HepG2 (cell line): ENCODE results near the gene ADGRF5. TPM values are rescaled to one million over a fixed set of nuclear protein-coding genes. Genes with fewer than 3 reads are reported as not detected.

Experiments
- ATAC-seq: fragments of 200-7000 bp; cut with Tn5 transposase; 3 replicates; pipeline ENCODE4 v1.9.1; 2020; ENCODE audit warnings: mild to moderate bottlenecking, moderate library complexity
- BruUV-seq: library from RNA; stranded (reverse); fragments of 400-500 nt; replicated peaks from 2 replicates; lab custom pipeline; 2021; lab: Mats Ljungman, UMichigan
- CTCF ChIA-PET: fragments of 300-600 bp; formaldehyde crosslinking; extraction: SDS; loops from one replicate; lab custom pipeline; 2021; ENCODE audit warnings: low total read pairs, inconsistent platforms, low intra/inter-chr PET ratio; lab: Yijun Ruan, JAX
- POLR2A ChIA-PET: fragments of 350-600 bp; sonication (Branson Sonifier 250); formaldehyde crosslinking; loops from one replicate; lab custom pipeline; 2020; ENCODE audit warnings: antibody characterized with exemption, inconsistent platforms; lab: Yijun Ruan, JAX
- DNase-seq: peaks from one replicate; pipeline ENCODE4 v3.0.0-alpha.2; 2015; ENCODE audit warnings: low spot score
- FAIRE-seq: peaks from 3 replicates; lab custom pipeline; 2011; peaks lifted over from hg19 to GRCh38; lab: Jason Lieb, UNC
- H2AFZ ChIP-seq: one replicate; pipeline ENCODE4 v1.6.1; 2011; ENCODE audit warnings: low read length, inconsistent platforms
- H3K27ac ChIP-seq: fragments of 300-600 bp; 3 replicates; pipeline ENCODE4 v1.8.0; 2011; ENCODE audit warnings: mixed run types, mild to moderate bottlenecking, mixed read lengths, low read length, inconsistent platforms; ENCODE audit not compliant: insufficient read depth; ENCODE audit errors: extremely low read length
- H3K27me3 ChIP-seq, 2 experiments: fragments of 200-600 bp in 1 of 2; 2 replicates in 1 of 2; 3 replicates in 1 of 2; pipeline versions ENCODE4 v1.6.0 to v1.8.0; 2011; ENCODE audit warnings: low read length in 2 of 2, mild to moderate bottlenecking in 2 of 2, moderate library complexity in 2 of 2, inconsistent platforms in 1 of 2; ENCODE audit not compliant: insufficient read depth in 2 of 2, control insufficient read depth in 1 of 2
- H3K36me3 ChIP-seq, 2 experiments: fragments of 200-600 bp in 1 of 2; replicated peaks in 1 of 2; 2 replicates in 1 of 2; 3 replicates in 1 of 2; pipeline versions ENCODE4 v1.5.1 to v1.8.0; 2011; ENCODE audit warnings: low read length in 2 of 2, inconsistent platforms in 1 of 2; ENCODE audit not compliant: insufficient read depth in 2 of 2, control insufficient read depth in 1 of 2
- H3K4me1 ChIP-seq: 2 replicates; pipeline ENCODE4 v1.5.1; 2012; ENCODE audit warnings: low read length, inconsistent platforms; ENCODE audit not compliant: insufficient read depth
- H3K4me2 ChIP-seq: 2 replicates; pipeline ENCODE4 v1.6.0; 2011; ENCODE audit warnings: low read depth, low read length, inconsistent platforms
- H3K4me3 ChIP-seq, 3 experiments: fragments of 200-600 bp in 1 of 3; sonication (generic), shearing (Covaris generic) in 1 of 3; replicated peaks in 1 of 3; 2 replicates each; pipeline ENCODE4 v1.5.1; 2011 to 2016; ENCODE audit warnings: low read length in 3 of 3, inconsistent platforms in 2 of 3, low read depth in 2 of 3, mild to moderate bottlenecking in 2 of 3, control low read depth in 1 of 3, mixed read lengths in 1 of 3; ENCODE audit not compliant: insufficient read depth in 1 of 3
- H3K79me2 ChIP-seq: one replicate; pipeline ENCODE4 v1.6.1; 2011; ENCODE audit warnings: low read length, inconsistent platforms; ENCODE audit not compliant: insufficient read depth
- H3K9ac ChIP-seq: 2 replicates; pipeline ENCODE4 v1.6.0; 2011; ENCODE audit warnings: mild to moderate bottlenecking, low read depth, low read length, inconsistent platforms; ENCODE audit not compliant: insufficient read depth
- H3K9me3 ChIP-seq: 2 replicates; pipeline ENCODE4 v1.5.1; 2012; ENCODE audit warnings: mild to moderate bottlenecking, low read length
- H4K20me1 ChIP-seq: 2 replicates; pipeline ENCODE4 v1.6.0; 2011; ENCODE audit warnings: inconsistent platforms, mild to moderate bottlenecking, low read length, moderate library complexity; ENCODE audit not compliant: insufficient read depth
- HNF4G ChIP-seq, 2 experiments: sonication (generic) in 1 of 2; formaldehyde crosslinking in 1 of 2; IDR thresholded peaks; 2 replicates each; pipeline versions ENCODE4 v1.4.0 to v1.6.1; 2011 to 2020; ENCODE audit warnings: borderline replicate concordance in 2 of 2, low read depth in 2 of 2, mild to moderate bottlenecking in 2 of 2, low read length in 1 of 2, missing genetic modification reagents in 1 of 2, moderate library complexity in 1 of 2
- NR2F2 ChIP-seq: IDR thresholded peaks from 2 replicates; pipeline ENCODE4 v1.6.1; 2012; ENCODE audit warnings: low read depth, inconsistent platforms, borderline replicate concordance
- POLR2AphosphoS2 ChIP-seq: IDR thresholded peaks from 2 replicates; pipeline ENCODE4 v1.6.1; 2011; ENCODE audit warnings: low read depth, low read length, improper control_type of control experiment
- RORA ChIP-seq: sonication (generic); formaldehyde crosslinking; IDR thresholded peaks from 2 replicates; pipeline ENCODE4 v1.5.0; 2020; ENCODE audit warnings: mild to moderate bottlenecking, missing genetic modification reagents, moderate library complexity
- TCF7L2 ChIP-seq: IDR thresholded peaks from 2 replicates; pipeline ENCODE4 v1.6.1; 2011; ENCODE audit warnings: mild to moderate bottlenecking, low read depth, low read length, moderate library complexity
- ZEB1 ChIP-seq: IDR thresholded peaks from 2 replicates; pipeline ENCODE4 v1.6.1; 2012; ENCODE audit warnings: mild to moderate bottlenecking, low read depth, inconsistent platforms; ENCODE audit not compliant: insufficient replicate concordance
- ZNF121 ChIP-seq: sonication (generic); formaldehyde crosslinking; IDR thresholded peaks from 2 replicates; pipeline ENCODE4 v1.5.0; 2020; ENCODE audit warnings: mild to moderate bottlenecking, missing genetic modification reagents
- ZNF788 ChIP-seq: sonication (generic); formaldehyde crosslinking; IDR thresholded peaks from 2 replicates; pipeline ENCODE4 v1.5.0; 2020; ENCODE audit warnings: mild to moderate bottlenecking, missing genetic modification reagents, borderline replicate concordance
- WGBS: methylation state at CpG from one replicate; pipeline ENCODE4 v1.1.6; 2017; ENCODE audit warnings: low lambda C conversion rate; 5-methylcytosine and 5-hydroxymethylcytosine counted together
- in situ Hi-C: cut with HindIII; loops from 2 replicates; pipeline ENCODE4 v1.10.0; 2017; ENCODE audit warnings: low pct_unique_long_range_greater_than_20kb; ENCODE audit not compliant: extremely low pct_ligation_motif_present
- intact Hi-C: fragments of 100-400 bp; cut with micrococcal nuclease; formaldehyde crosslinking; loops from one replicate; pipeline ENCODE4 v1.10.0; 2022; ENCODE audit not compliant: unreplicated experiment
- polyA plus RNA-seq, 8 experiments: library from polyadenylated mRNA; depleted of rRNA in 3 of 8; stranded (reverse) in 7 of 8; unstranded in 1 of 8; fragments of >200 nt; fragmentation: Illumina TruSeq in 4 of 8; extraction: Trizol in 4 of 8; gene quantifications; 2 replicates each; pipeline versions ENCODE4 v1.2.1 to v1.2.3, GENCODE V29; 2011 to 2016; ENCODE audit warnings: low read depth in 4 of 8, missing spikeins in 1 of 8, mixed read lengths in 1 of 8; ENCODE audit not compliant: insufficient read depth in 1 of 8
- total RNA-seq, 5 experiments: library from RNA; depleted of rRNA; stranded (reverse); fragments of >200 nt; fragmentation: Illumina TruSeq; extraction: Trizol; gene quantifications; 2 replicates each; pipeline ENCODE4 v1.2.3, GENCODE V29; 2016; ENCODE audit warnings: low read depth in 1 of 5
- TF ChIP-seq, protein P1 (sequence below): sonication (generic); formaldehyde crosslinking; IDR thresholded peaks from 2 replicates; pipeline ENCODE4 v1.4.0; 2020; ENCODE audit warnings: missing genetic modification reagents
- TF ChIP-seq, protein P2 (sequence below): IDR thresholded peaks from 2 replicates; pipeline ENCODE4 v1.6.1; 2016; ENCODE audit warnings: mild to moderate bottlenecking, missing biosample characterization, missing genetic modification reagents
- TF ChIP-seq, protein P3 (sequence below): sonication (generic); formaldehyde crosslinking; IDR thresholded peaks from 2 replicates; pipeline ENCODE4 v1.4.0; 2020; ENCODE audit warnings: missing genetic modification reagents
- TF ChIP-seq, protein P4 (sequence below): sonication (generic); formaldehyde crosslinking; conservative IDR thresholded peaks from 2 replicates; pipeline ENCODE4 v1.8.0; 2022; ENCODE audit warnings: missing genetic modification reagents
- TF ChIP-seq, protein P5 (sequence below): sonication (generic); formaldehyde crosslinking; IDR thresholded peaks from 2 replicates; pipeline ENCODE4 v1.8.1; 2023; ENCODE audit warnings: missing genetic modification reagents, mild to moderate bottlenecking, borderline replicate concordance

The ADGRF5 gene
- total and polyA plus RNA-seq, 2 of the 13 experiments (the other 11 are each of a cell fraction or from before 2014, with no cell fraction given), result not detected

DNA sequence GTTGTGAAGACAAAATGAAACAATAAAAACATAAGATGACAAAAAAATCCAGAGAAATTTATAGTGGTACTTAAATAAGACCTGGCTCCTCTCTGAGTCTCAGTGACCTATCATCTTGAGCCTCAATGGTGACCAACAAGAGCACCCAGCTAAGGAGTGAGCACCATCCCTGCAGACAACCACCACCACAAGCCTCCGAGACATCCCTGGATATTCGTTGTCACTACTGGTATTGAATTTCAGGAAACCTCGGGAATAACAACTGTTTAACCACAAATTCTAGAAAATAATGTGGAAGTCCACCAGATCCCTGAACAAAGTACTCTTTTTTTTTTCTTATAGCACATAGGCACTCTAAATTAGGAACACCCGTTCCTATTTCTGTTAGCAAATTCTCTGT lies 32.2 kb upstream of the ADGRF5 start:
- H3K9ac ChIP-seq, result no peak overlapping the region
- peaks cover 4% of the 10 kb centered on the region; the same call in 1 of the 2 replicates for H3K4me1 ChIP-seq
- H3K79me2 ChIP-seq, result no peaks in the 10 kb centered on the region
- no TSS peak for BruUV-seq
- peaks cover 4 to 58% of the 10 kb centered on the region in 2 experiments; a peak in 3 of 5 replicates for H3K27me3 ChIP-seq
- H3K27ac ChIP-seq, result no peak overlapping the region
- H4K20me1 ChIP-seq, result no peaks in the 10 kb centered on the region
- ChIA-PET CTCF (no interaction called here), POLR2A (no interaction called here)
- TF ChIP-seq, protein P1, sequence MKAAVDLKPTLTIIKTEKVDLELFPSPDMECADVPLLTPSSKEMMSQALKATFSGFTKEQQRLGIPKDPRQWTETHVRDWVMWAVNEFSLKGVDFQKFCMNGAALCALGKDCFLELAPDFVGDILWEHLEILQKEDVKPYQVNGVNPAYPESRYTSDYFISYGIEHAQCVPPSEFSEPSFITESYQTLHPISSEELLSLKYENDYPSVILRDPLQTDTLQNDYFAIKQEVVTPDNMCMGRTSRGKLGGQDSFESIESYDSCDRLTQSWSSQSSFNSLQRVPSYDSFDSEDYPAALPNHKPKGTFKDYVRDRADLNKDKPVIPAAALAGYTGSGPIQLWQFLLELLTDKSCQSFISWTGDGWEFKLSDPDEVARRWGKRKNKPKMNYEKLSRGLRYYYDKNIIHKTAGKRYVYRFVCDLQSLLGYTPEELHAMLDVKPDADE (CRISPR knock-in tag), result no peak
- TF ChIP-seq, protein P2, sequence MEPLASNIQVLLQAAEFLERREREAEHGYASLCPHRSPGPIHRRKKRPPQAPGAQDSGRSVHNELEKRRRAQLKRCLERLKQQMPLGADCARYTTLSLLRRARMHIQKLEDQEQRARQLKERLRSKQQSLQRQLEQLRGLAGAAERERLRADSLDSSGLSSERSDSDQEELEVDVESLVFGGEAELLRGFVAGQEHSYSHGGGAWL (CRISPR knock-in tag), result no peak
- no peak for TF ChIP-seq HNF4G (IDR thresholded peaks at IDR 0.05; ENCODE audit: borderline replicate concordance, low read depth, low read length)
- no peak for TF ChIP-seq HNF4G (CRISPR knock-in tag; IDR thresholded peaks at IDR 0.05; ENCODE audit: borderline replicate concordance, low read depth)
- TF ChIP-seq, protein P3, sequence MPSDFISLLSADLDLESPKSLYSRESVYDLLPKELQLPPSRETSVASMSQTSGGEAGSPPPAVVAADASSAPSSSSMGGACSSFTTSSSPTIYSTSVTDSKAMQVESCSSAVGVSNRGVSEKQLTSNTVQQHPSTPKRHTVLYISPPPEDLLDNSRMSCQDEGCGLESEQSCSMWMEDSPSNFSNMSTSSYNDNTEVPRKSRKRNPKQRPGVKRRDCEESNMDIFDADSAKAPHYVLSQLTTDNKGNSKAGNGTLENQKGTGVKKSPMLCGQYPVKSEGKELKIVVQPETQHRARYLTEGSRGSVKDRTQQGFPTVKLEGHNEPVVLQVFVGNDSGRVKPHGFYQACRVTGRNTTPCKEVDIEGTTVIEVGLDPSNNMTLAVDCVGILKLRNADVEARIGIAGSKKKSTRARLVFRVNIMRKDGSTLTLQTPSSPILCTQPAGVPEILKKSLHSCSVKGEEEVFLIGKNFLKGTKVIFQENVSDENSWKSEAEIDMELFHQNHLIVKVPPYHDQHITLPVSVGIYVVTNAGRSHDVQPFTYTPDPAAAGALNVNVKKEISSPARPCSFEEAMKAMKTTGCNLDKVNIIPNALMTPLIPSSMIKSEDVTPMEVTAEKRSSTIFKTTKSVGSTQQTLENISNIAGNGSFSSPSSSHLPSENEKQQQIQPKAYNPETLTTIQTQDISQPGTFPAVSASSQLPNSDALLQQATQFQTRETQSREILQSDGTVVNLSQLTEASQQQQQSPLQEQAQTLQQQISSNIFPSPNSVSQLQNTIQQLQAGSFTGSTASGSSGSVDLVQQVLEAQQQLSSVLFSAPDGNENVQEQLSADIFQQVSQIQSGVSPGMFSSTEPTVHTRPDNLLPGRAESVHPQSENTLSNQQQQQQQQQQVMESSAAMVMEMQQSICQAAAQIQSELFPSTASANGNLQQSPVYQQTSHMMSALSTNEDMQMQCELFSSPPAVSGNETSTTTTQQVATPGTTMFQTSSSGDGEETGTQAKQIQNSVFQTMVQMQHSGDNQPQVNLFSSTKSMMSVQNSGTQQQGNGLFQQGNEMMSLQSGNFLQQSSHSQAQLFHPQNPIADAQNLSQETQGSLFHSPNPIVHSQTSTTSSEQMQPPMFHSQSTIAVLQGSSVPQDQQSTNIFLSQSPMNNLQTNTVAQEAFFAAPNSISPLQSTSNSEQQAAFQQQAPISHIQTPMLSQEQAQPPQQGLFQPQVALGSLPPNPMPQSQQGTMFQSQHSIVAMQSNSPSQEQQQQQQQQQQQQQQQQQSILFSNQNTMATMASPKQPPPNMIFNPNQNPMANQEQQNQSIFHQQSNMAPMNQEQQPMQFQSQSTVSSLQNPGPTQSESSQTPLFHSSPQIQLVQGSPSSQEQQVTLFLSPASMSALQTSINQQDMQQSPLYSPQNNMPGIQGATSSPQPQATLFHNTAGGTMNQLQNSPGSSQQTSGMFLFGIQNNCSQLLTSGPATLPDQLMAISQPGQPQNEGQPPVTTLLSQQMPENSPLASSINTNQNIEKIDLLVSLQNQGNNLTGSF, result no peak
- no peak for TF ChIP-seq NR2F2
- no peak for TF ChIP-seq RORA (CRISPR knock-in tag)
- TF ChIP-seq, protein P4, sequence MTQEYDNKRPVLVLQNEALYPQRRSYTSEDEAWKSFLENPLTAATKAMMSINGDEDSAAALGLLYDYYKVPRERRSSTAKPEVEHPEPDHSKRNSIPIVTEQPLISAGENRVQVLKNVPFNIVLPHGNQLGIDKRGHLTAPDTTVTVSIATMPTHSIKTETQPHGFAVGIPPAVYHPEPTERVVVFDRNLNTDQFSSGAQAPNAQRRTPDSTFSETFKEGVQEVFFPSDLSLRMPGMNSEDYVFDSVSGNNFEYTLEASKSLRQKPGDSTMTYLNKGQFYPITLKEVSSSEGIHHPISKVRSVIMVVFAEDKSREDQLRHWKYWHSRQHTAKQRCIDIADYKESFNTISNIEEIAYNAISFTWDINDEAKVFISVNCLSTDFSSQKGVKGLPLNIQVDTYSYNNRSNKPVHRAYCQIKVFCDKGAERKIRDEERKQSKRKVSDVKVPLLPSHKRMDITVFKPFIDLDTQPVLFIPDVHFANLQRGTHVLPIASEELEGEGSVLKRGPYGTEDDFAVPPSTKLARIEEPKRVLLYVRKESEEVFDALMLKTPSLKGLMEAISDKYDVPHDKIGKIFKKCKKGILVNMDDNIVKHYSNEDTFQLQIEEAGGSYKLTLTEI (CRISPR knock-in tag), result no peak
- no peak for TF ChIP-seq ZNF788
- TF ChIP-seq, protein P5, sequence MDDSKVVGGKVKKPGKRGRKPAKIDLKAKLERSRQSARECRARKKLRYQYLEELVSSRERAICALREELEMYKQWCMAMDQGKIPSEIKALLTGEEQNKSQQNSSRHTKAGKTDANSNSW, result no peak
- TF ChIP-seq ZNF121 (CRISPR knock-in tag), result no peak
- TF ChIP-seq TCF7L2, result no peak
- TF ChIP-seq ZEB1, result no peak
- no peak for TF ChIP-seq POLR2AphosphoS2
- 22% methylated on average over 4 of the region's 4 CpGs for whole genome bisulfite sequencing
- no peak overlapping the region for H2AFZ ChIP-seq
- no peaks in the 10 kb centered on the region for H3K9me3 ChIP-seq
- ATAC-seq, result no peak
- intact Hi-C loops, result no loop called here
- no peak overlapping the region for H3K4me3 ChIP-seq
- no peak overlapping the region for H3K4me2 ChIP-seq
- H3K36me3 ChIP-seq, result no peaks in the 10 kb centered on the region
- no peak for DNase-seq
- in situ Hi-C loops, result no loop called here
- FAIRE-seq, result no peak
